GM23338 (cell line): ENCODE measurements around the gene BANP. TPM values are rescaled to one million over a fixed set of nuclear protein-coding genes. Genes with fewer than 3 reads are reported as not detected.

Experiments
- ATAC-seq: fragments of 200-7000 bp; cut with Tn5 transposase; 3 replicates; pipeline ENCODE4 v1.9.1; 2020
- DNase-seq: peaks from one replicate; pipeline ENCODE4 v3.0.0-alpha.2; 2015; ENCODE audit warnings: low spot score
- H2AFZ ChIP-seq: fragments of 200-600 bp; sonication (generic); 2 replicates; pipeline ENCODE4 v1.8.0; 2016; ENCODE audit warnings: antibody characterized with exemption, mild to moderate bottlenecking, moderate library complexity
- H3F3A ChIP-seq: fragments of 200-600 bp; sonication (generic); replicated peaks from 2 replicates; pipeline ENCODE4 v1.8.0; 2017; ENCODE audit warnings: antibody characterized with exemption, mixed run types, low read depth
- H3K27ac ChIP-seq: fragments of 200-600 bp; sonication (generic); 2 replicates; pipeline ENCODE4 v1.6.1; 2016; ENCODE audit warnings: low read depth
- H3K27me3 ChIP-seq: fragments of 200-600 bp; sonication (generic); 2 replicates; pipeline ENCODE4 v1.8.0; 2016; ENCODE audit warnings: mild to moderate bottlenecking, mixed run types, moderate library complexity; ENCODE audit not compliant: insufficient read depth
- H3K36me3 ChIP-seq: fragments of 200-600 bp; sonication (generic); 2 replicates; pipeline ENCODE4 v1.8.0; 2016; ENCODE audit warnings: mild to moderate bottlenecking; ENCODE audit not compliant: insufficient read depth
- H3K4me1 ChIP-seq: fragments of 200-600 bp; sonication (generic); 2 replicates; pipeline ENCODE4 v1.8.0; 2016; ENCODE audit warnings: mild to moderate bottlenecking, moderate library complexity; ENCODE audit not compliant: insufficient read depth
- H3K4me2 ChIP-seq: fragments of 200-600 bp; sonication (generic); 2 replicates; pipeline ENCODE4 v1.7.1; 2017; ENCODE audit warnings: mixed run types
- H3K4me3 ChIP-seq: fragments of 200-600 bp; sonication (generic); 2 replicates; pipeline ENCODE4 v1.6.1; 2016; ENCODE audit warnings: mixed run types
- H3K79me2 ChIP-seq: fragments of 200-600 bp; sonication (generic); replicated peaks from 2 replicates; pipeline ENCODE4 v1.8.0; 2017; ENCODE audit warnings: mild to moderate bottlenecking; ENCODE audit not compliant: insufficient read depth
- H3K9me2 ChIP-seq: fragments of 200-600 bp; sonication (generic); 2 replicates; pipeline ENCODE4 v1.8.0; 2017; ENCODE audit not compliant: insufficient read depth
- H4K20me1 ChIP-seq: fragments of 200-600 bp; sonication (generic); replicated peaks from 2 replicates; pipeline ENCODE4 v1.8.0; 2017; ENCODE audit warnings: mild to moderate bottlenecking; ENCODE audit not compliant: insufficient read depth
- H3K27ac Mint-ChIP-seq: 2 replicates; pipeline ENCODE4 v1.8.0; 2020; ENCODE audit warnings: inconsistent platforms, mild to moderate bottlenecking, moderate library complexity, mixed read lengths
- H3K27me3 Mint-ChIP-seq: 3 replicates; pipeline ENCODE4 v1.8.0; 2022; ENCODE audit warnings: low read depth, mild to moderate bottlenecking, moderate library complexity, mixed read lengths, inconsistent platforms; ENCODE audit not compliant: insufficient read depth, poor library complexity
- H3K36me3 Mint-ChIP-seq: 3 replicates; pipeline ENCODE4 v1.8.0; 2021; ENCODE audit warnings: low read depth, mild to moderate bottlenecking, inconsistent platforms, moderate library complexity, mixed read lengths
- H3K4me1 Mint-ChIP-seq: 3 replicates; pipeline ENCODE4 v1.8.0; 2020; ENCODE audit warnings: mild to moderate bottlenecking, inconsistent platforms, mixed read lengths
- H3K4me3 Mint-ChIP-seq: 3 replicates; pipeline ENCODE4 v1.8.0; 2021; ENCODE audit warnings: moderate library complexity, mild to moderate bottlenecking, inconsistent platforms, mixed read lengths
- H3K9me3 Mint-ChIP-seq: 3 replicates; pipeline ENCODE4 v1.8.0; 2020; ENCODE audit warnings: moderate library complexity, mild to moderate bottlenecking, inconsistent platforms, mixed read lengths
- ETS1 ChIP-seq: IDR thresholded peaks from 2 replicates; pipeline ENCODE4 v1.6.1; 2016; ENCODE audit warnings: antibody characterized with exemption
- EZH2 ChIP-seq: fragments of 200-600 bp; sonication (generic); IDR thresholded peaks from one replicate; pipeline ENCODE4 v1.8.0; 2017; ENCODE audit warnings: antibody characterized with exemption, mild to moderate bottlenecking, low read depth; ENCODE audit not compliant: unreplicated experiment
- EZH2phosphoT487 ChIP-seq: fragments of 200-600 bp; sonication (generic); IDR thresholded peaks from one replicate; pipeline ENCODE4 v1.8.1; 2018; ENCODE audit warnings: antibody characterized with exemption; ENCODE audit not compliant: unreplicated experiment
- JUNB ChIP-seq: IDR thresholded peaks from one replicate; pipeline ENCODE4 v1.6.1; 2016; ENCODE audit warnings: antibody characterized with exemption; ENCODE audit not compliant: unreplicated experiment
- NANOG ChIP-seq: IDR thresholded peaks from 2 replicates; pipeline ENCODE4 v1.6.1; 2016; ENCODE audit warnings: antibody characterized with exemption, borderline replicate concordance
- POLR2AphosphoS5 ChIP-seq: IDR thresholded peaks from 2 replicates; pipeline ENCODE4 v1.6.1; 2016; ENCODE audit warnings: antibody characterized with exemption, low read depth
- STAT1 ChIP-seq: IDR thresholded peaks from one replicate; pipeline ENCODE4 v1.6.1; 2016; ENCODE audit warnings: antibody characterized with exemption; ENCODE audit not compliant: unreplicated experiment
- ZNF114 ChIP-seq: fragments of 250-450 bp; sonication (Bioruptor Pico); IDR thresholded peaks from 2 replicates; pipeline ENCODE4 v1.5.0; 2020; ENCODE audit warnings: mild to moderate bottlenecking, moderate library complexity
- ZNF331 ChIP-seq: fragments of 250-450 bp; sonication (Bioruptor Pico); IDR thresholded peaks from 2 replicates; pipeline ENCODE4 v1.5.0; 2020; ENCODE audit warnings: low read depth, mild to moderate bottlenecking, moderate library complexity
- ZNF462 ChIP-seq: fragments of 250-450 bp; sonication (Bioruptor Pico); IDR thresholded peaks from 2 replicates; pipeline ENCODE4 v1.5.0; 2020; ENCODE audit warnings: mild to moderate bottlenecking, moderate library complexity
- polyA plus RNA-seq: library from polyadenylated mRNA; unstranded; fragments of >200 nt; fragmentation: Nextera tagmentation; extraction: Ambion mirVana; gene quantifications from 2 replicates; pipeline ENCODE4 v1.2.1, GENCODE V29; 2016
- total RNA-seq: library from RNA; depleted of rRNA; stranded (reverse); fragments of >200 nt; shearing (Covaris generic); gene quantifications from 2 replicates; pipeline ENCODE4 v1.2.3, GENCODE V29; 2014
- TF ChIP-seq, protein P1 (sequence below), 2 experiments: fragments of 200-600 bp in 1 of 2; sonication (generic) in 1 of 2; conservative IDR thresholded peaks; 2 replicates each; pipeline versions ENCODE4 v1.5.1 to v1.6.1; 2016 to 2017; ENCODE audit warnings: antibody characterized with exemption in 2 of 2, low read depth in 2 of 2, mild to moderate bottlenecking in 2 of 2, moderate library complexity in 1 of 2
- TF ChIP-seq, protein P2 (sequence below): IDR thresholded peaks from one replicate; pipeline ENCODE4 v1.6.1; 2018; ENCODE audit warnings: antibody characterized with exemption; ENCODE audit not compliant: unreplicated experiment

BANP gene
- total and polyA plus RNA-seq, 2 experiments from 2014 or later, result 22.3 to 48.0 TPM

GRCh38 chr16:88052661-88053060, 101.4 kb downstream of the BANP start:
- Histone ChIP-seq H4K20me1 (no peaks in the 10 kb centered on the region), H3F3A (no peaks in the 10 kb centered on the region), H2AFZ (no peak overlapping the region), H3K4me1 (no peaks in the 10 kb centered on the region), H3K9me2 (no peaks in the 10 kb centered on the region), H3K27ac (no peak overlapping the region), H3K4me2 (no peak overlapping the region), H3K4me3 (no peak overlapping the region), H3K79me2 (no peaks in the 10 kb centered on the region), H3K27me3 (no peaks in the 10 kb centered on the region), H3K36me3 (no peaks in the 10 kb centered on the region; the same call in 1 of the 2 replicates)
- TF ChIP-seq POLR2AphosphoS5, result no peak
- no peak for TF ChIP-seq JUNB
- TF ChIP-seq EZH2, result no peak
- TF ChIP-seq, protein P1, sequence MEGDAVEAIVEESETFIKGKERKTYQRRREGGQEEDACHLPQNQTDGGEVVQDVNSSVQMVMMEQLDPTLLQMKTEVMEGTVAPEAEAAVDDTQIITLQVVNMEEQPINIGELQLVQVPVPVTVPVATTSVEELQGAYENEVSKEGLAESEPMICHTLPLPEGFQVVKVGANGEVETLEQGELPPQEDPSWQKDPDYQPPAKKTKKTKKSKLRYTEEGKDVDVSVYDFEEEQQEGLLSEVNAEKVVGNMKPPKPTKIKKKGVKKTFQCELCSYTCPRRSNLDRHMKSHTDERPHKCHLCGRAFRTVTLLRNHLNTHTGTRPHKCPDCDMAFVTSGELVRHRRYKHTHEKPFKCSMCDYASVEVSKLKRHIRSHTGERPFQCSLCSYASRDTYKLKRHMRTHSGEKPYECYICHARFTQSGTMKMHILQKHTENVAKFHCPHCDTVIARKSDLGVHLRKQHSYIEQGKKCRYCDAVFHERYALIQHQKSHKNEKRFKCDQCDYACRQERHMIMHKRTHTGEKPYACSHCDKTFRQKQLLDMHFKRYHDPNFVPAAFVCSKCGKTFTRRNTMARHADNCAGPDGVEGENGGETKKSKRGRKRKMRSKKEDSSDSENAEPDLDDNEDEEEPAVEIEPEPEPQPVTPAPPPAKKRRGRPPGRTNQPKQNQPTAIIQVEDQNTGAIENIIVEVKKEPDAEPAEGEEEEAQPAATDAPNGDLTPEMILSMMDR (conservative IDR thresholded peaks at IDR 0.05; ENCODE audit: low read depth in 2 of 2), result no peak
- TF ChIP-seq NANOG, result no peak
- no peak for TF ChIP-seq STAT1
- no peak for TF ChIP-seq ETS1
- no peak for TF ChIP-seq ZNF114 (CRISPR knock-in tag)
- no peak for TF ChIP-seq ZNF331 (CRISPR knock-in tag)
- TF ChIP-seq, protein P2, sequence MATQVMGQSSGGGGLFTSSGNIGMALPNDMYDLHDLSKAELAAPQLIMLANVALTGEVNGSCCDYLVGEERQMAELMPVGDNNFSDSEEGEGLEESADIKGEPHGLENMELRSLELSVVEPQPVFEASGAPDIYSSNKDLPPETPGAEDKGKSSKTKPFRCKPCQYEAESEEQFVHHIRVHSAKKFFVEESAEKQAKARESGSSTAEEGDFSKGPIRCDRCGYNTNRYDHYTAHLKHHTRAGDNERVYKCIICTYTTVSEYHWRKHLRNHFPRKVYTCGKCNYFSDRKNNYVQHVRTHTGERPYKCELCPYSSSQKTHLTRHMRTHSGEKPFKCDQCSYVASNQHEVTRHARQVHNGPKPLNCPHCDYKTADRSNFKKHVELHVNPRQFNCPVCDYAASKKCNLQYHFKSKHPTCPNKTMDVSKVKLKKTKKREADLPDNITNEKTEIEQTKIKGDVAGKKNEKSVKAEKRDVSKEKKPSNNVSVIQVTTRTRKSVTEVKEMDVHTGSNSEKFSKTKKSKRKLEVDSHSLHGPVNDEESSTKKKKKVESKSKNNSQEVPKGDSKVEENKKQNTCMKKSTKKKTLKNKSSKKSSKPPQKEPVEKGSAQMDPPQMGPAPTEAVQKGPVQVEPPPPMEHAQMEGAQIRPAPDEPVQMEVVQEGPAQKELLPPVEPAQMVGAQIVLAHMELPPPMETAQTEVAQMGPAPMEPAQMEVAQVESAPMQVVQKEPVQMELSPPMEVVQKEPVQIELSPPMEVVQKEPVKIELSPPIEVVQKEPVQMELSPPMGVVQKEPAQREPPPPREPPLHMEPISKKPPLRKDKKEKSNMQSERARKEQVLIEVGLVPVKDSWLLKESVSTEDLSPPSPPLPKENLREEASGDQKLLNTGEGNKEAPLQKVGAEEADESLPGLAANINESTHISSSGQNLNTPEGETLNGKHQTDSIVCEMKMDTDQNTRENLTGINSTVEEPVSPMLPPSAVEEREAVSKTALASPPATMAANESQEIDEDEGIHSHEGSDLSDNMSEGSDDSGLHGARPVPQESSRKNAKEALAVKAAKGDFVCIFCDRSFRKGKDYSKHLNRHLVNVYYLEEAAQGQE, result no peak
- TF ChIP-seq ZNF462 (CRISPR knock-in tag), result no peak
- no peak for TF ChIP-seq EZH2phosphoT487
- no peak for ATAC-seq
- Mint-ChIP-seq H3K36me3 (peaks cover 11% of the 10 kb centered on the region), H3K27ac (no peak overlapping the region), H3K4me1 (peaks cover 7% of the 10 kb centered on the region; the same call in 2 of the 3 replicates), H3K27me3 (peaks cover 2% of the 10 kb centered on the region), H3K4me3 (no peak overlapping the region), H3K9me3 (no peaks in the 10 kb centered on the region)
- DNase-seq, result no peak
